Fibroblast of skin of back (primary cell): ENCODE data around the gene ADARB2.

Source experiments
- DNase-seq: peaks from one replicate; pipeline ENCODE4 v3.0.0-alpha.2; 2013

Gene ADARB2

DNA sequence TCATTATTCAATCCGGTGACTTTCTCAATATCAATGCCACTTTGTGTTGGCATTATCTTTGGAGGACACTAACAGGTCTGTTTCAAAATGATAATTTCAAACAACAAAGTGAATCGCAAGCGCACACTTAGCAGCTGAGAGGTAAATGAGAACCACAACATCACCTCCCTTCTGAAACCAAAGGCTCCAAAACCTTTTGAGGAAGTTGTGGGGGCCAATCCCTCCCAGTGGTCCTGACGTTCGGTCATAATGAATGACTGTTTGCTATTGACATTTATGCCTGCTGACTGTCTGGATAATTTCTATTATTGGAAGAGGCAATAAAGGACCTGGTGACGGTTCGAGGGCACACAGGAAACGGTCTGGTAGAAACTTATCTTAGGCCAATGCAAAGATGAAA lies 1.8 kb downstream of the ADARB2 start:
- DNase-seq: no peak

DNA sequence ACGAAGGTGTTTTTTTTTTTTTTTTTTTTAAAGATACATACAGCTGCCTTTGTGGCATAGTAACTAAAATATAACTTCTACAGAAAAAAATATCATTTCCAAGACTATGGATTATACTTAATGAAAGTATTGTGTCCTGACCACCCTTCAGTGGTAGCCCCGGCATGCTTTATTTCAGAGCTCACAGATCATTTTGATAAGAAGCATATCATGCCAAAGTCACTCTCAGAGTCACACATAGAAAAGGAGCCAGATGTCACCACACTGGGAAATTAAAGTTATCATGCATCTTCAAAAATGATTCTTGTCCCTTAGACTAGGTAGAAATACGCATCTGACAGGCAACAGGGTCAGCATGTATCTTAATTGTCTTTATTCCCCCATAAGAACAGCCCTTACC lies 3.0 kb downstream of the ADARB2 start:
- DNase-seq: no peak

DNA sequence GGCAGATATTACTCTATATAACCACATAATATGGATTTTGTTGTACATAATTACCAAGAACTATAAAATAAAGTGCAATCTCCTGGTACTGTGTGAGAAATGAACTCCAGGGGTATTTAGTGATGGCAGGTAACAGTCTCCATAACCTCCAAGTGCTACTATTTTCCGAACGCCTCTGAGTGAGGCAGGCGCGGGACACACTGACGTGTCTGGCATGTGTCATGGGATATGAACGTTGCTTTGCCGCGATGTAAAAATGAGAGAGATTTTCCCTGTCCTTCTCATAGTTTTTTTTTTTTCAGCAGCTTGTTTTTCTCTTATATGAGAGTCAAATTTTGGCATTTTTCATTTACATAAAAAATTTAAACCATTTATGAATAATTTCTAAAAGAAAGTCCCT lies 3.6 kb downstream of the ADARB2 start:
- DNase-seq: no peak

DNA sequence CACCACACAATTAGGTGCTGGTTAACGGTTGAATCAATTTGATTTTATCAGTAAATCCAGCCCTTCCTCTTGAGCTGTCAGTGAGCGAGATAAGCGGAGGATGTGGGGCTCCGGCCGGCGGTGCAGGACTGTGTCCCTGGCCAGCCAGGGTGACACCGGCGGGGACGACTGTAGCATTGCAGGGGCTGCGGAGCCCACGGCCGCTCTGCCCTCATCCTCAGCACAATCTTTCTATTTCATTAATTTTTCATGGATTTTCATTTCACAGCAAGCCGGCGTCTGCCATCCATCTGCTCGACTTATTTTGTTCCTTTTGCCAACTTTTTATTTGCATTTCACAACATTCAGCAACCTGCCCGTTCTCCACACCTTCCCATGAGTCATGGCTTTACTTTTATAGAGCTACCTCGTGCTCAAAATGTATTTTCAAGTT lies 4.7 kb downstream of the ADARB2 start:
- DNase-seq: no peak

DNA sequence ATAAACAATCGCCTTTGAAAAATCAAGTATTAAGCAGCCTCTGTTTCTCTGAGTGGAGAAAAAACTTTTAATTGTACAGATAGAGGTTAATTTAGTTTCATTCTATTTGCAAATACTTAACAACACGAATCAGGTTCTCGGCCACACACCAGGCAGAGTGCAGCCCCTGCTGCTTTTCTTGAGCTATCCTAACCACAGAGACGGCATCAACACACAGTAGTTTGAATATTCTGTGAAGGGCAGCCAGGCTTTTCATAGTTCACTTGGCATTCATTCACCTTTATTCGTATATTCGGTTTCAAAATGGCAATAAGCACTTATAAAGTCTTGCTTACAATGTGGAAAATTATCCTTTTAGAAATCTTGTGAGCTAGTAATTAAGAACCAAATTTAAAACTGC lies 5.7 kb downstream of the ADARB2 start:
- DNase-seq: no peak

DNA sequence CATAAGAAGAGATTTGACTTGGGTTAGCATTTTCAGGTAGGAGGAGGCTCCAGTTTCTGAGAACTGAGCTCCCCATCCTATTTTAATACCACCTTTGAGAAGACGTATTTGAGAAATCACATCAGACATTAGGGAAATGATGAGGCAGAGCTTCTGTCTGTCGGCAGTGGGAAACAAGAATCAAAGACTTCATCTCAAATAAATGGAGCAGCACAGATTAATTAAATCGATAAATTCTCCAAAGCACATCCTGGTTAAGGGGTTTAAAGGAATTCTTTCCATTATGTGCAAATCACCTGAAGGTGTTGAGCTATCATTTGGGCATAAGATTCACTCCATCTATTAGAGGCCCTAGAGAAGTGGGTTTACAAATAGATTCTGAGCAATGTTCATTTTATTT lies 7.6 kb downstream of the ADARB2 start:
- no peak for DNase-seq

DNA sequence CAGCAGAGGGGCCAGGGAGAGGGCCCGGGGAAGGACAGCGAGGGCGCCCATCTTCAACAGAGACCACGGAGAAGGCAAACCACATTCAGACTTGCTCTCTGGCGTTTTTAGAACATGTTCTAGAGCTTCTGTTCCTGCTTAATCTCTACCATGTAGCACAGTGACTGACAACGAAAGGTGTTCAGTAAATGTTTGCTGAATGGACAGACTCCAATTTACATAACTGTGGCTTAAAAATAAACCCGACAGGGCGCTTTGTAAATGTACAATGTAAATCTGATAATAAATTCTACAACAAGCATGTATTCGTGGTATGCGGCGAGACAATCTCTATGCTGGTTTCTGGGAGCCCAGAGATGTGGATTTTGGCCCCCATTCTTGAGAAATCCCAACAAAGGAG lies 10.5 kb downstream of the ADARB2 start:
- no peak for DNase-seq

DNA sequence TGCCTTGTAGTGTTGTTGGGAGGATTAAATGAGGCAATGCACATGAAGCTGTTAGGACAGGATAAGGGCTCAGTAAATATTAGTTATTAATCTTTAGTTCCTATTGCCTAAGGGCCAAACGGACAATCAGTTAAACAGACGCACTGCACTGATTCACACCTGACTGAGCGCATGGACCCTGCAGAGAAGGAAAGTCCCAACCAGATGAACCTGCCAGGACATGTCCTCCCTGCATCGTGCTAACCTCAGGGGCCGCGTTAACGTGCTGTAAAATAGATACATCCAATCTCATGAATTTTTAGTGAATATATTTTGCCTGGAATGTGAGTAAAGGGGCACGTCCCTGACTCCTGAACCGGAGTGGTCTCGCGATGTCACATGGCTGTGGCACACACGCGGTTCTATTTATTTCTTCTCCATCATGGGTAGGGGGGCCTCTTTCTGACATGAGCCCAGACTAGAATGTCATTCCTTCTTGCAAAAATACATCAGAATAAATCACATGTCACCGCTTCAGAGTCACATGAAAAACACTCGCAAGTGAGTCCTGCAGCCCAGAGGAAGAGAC lies 12.3 kb downstream of the ADARB2 start:
- no peak for DNase-seq

DNA sequence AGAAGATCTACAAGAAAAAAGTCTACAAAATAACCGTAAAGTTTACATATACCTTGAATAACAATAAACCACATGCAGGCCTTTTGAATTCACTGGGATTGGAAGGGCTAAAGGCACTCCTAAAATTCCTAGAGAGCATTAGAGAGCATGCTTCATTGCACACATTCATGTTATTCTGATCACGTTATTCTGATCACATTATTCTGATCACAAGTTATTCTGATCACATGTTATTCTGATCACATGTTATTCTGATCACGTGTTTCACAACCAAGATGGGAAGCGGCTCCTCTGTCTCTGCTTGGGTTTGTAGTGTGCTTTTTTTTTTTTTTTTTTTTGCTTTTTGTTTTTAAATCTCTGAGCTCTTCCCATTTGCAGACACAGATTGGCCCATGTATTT lies 20.5 kb downstream of the ADARB2 start:
- no peak for DNase-seq

DNA sequence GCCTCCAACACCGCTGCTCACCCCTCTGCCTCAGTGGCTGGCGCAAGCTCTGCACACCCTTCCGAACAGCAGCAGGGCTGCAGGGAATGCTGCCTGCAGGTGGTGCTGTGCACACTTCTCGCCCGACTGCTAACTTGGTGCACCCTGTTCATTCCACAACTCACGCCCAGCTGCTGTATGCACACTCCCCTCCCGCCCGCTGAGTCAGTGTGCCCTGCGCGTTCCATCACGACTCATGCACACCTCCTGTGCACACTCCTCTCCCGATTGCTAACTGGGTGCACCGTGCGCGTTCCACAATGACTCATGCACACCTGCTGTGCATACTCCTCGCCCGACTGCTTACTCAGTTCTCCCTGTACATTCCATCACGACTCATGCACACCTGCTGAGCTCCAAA lies 21.5 kb downstream of the ADARB2 start:
- no peak for DNase-seq

DNA sequence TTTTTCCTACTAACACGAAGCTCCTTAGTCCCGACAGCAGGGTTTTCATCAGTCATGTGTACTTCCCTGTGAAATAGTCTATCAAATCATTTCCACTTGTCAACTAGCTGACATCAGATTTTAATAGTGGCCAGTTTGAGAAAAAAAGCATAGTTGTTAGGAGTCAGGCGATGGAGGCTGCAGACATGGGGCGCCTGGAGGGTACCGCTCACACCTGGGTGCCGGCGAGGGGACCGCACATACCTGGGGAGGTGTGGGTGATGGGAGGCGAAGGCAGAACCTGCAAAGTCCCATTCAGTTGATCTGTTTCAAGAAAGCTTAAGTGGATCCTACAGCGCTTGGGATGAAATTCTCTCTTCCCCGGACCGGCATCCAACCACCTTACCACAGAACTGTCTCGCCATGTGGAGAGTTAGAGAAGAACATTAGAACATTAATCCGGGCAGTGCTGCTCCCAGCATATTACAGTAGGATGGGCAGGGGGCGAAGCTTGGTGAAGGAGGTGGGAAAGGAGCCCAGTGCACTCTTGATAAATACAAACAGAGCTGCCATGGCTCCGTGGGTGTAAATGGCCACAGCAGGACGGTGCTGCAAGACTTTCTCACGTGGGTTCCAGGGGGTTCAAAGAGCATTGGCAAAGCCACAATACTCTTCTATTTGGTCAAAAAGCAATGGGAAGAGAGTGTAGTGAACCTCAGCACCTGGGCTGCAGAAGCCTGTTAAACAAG lies 24.2 kb downstream of the ADARB2 start:
- no peak for DNase-seq

DNA sequence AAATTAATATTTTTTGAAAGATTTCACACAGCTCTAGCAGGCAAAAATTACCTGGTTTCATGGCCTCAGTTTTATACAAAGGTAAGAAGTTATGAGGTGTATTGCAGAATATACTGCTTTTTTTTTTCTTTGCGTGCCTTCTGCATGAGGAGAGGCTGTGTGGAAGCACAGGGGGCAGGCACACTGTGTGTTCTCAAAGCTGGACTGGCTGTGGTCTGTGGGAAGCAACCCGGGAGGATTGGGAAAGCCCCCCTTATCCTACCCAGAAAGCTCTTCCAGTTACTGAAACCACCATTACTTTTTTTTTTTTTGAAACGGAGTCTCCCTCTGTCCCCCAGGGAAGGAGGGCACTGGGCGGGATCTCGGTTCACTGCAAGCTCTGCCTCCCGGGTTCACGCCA lies 25.0 kb downstream of the ADARB2 start:
- DNase-seq: no peak

DNA sequence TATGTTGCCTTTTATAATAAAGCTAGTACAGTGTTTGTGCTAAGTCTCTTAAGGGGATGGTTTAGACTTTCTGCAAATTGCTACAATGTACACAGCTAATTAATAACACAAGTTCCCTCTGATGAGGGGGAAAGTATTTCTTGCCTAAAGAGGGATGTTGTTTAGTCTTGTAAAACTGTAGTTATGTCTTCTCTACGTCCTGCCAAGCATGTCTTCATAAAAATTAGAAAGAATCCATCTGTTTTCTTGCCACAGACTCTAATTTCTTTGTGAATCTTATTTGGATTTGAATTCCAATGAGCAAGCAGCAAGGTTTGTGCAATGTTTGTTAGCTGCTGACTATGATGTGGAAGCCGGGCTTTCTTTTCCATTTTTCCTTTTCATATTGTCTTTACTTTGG lies 28.2 kb downstream of the ADARB2 start:
- no peak for DNase-seq

DNA sequence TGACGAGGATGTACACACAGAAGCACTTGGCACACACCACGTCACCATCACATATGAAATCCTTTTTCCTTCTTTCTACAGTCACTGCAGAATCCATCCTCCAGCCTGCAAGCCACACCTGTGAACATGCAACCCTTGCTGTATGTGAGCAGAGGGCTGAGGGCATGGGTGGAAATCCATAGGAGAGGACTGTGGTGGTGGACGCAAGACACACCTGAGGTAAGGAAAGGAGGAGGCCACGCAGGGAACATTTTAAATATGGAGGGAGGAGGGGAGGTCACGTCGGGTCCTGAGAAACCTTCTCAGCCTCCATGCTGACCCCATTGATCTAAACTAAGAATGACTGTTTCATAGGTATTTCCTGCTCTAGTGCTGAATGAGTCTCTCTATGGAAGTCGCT lies 28.6 kb downstream of the ADARB2 start:
- no peak for DNase-seq

DNA sequence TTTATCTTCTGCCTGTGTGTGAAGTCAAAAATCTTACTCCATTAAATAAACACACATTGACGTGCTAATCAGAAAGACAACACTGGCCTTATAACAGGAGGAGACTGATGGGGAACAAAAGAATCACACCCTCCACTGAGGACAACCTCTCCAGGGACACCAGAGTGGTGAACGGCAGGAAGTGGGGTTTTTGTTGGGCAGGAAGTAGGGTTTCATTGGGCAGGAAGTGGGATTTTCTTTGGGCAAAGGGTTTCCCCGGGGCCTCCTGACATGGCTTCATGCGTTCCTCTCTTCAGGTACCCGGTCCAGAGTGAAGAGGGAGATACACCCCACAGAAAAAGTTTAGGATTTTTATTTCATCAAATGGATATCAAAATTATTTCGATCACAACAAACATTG lies 30.6 kb downstream of the ADARB2 start:
- no peak for DNase-seq

DNA sequence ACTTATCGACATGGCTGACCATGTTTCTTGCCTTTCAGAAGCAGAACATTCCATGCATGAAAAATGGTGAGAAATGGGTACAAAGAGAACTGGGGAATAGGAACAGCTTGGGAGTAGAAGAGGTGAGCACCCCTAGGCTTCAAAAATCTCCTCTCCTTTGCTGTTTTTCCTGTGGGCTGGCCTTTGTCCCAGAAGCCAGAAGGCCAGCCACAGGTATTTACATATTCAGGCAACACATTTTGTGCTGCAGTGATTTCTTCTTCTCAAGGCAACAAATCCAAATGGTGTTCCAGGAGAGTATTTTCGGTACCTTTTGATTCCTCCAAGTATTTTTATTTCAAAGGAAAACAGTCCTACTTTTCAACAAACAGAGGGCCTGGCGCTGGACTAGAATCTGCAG lies 31.1 kb downstream of the ADARB2 start:
- DNase-seq: no peak

DNA sequence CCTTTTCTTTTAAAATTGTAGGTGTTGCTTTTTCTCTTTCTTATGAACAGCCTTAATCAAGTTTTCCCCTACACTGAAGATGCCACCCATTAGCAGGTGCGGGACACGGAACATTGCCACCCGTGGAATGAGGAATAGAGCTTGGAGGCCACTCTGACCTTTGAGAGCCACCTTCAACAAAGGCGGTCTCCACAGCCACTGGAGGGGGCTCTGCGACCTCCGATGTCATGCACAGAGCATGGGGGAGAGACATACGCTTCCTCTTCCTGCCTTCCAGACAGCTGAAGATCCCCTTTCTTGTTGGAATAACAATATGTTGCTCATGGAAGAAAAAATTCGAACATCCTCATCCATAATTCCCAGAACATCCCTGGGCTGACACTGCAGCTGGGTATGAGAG lies 39.1 kb downstream of the ADARB2 start:
- no peak for DNase-seq

DNA sequence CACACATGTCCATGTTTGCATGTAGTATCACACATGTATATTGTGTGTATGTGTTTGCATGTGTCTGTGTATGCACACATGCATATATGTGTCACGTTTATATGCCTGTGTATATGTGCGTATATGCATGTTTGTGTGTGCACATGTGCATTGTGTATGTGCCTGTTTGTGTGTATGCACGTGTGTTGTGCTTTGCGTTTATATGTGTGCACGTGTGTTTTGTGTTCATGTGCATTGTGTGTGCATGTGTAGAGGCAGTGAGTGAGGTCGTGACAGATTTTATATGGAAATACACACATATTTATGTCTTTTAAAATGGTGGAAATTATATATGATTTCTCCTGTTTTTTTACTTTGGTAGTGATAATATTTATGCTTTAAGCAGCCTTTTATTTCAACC lies 41.2 kb downstream of the ADARB2 start:
- no peak for DNase-seq

DNA sequence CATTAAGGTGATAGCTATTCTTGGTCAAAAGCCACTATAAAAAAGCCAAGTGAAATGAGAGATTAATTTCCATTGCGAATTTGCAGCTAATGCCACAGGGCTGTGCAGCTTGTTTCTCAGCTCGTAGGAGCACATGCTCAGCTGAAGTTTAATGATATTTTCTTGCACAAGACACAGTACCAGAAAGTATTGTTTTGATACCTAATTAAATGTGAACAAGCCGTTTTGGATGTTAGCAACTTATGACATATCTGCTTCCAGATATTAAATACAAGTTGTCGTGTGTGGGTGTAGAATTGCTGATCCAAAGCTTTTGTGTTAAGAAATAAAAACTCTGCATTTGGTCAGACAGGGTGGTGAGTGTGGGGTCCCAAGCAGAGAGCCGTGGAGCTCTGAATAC lies 47.2 kb downstream of the ADARB2 start:
- DNase-seq: no peak

DNA sequence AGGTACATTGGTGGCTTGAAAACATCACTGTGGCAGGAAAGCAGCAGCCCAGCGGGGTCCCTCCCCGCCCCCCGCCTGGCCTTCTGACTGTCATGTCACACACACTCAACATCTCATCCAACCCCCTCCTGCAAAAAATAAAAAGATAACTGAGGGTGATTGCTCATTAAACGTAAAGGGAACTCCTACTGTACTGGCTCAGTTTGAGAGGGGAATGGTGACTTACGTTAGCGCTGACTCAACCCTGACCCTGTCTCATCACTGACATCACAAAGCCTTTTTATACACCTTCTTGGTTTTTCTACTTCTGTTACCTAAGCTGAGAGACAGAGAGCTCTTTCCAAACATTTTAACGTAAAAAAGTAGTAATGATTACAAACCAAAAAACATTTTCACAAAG lies 48.8 kb downstream of the ADARB2 start:
- no peak for DNase-seq

DNA sequence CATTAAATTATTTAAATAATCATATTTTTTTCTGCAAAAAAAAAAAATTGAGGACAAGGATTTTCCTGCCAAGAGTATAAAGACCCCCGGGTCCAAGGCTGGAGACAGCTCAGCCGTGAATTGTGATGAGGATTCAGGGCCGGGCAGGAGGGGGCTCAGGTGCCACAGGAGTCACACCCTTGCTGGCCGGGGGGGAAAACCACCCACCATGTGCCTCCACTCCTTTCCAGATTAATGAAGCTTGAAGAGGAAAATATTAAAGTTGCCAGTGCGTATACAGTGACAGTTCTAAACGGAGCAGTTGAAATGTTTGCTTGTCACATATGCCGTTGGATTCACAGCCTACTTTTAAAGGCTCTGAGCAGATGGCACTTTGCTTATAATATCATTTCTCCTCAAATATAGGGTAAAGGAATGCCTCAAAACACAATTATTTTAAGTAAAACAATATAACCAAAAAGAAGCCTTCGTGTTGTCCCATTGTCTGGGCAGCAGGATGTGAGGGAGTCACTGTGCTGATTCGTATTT lies 49.6 kb downstream of the ADARB2 start:
- DNase-seq: no peak

DNA sequence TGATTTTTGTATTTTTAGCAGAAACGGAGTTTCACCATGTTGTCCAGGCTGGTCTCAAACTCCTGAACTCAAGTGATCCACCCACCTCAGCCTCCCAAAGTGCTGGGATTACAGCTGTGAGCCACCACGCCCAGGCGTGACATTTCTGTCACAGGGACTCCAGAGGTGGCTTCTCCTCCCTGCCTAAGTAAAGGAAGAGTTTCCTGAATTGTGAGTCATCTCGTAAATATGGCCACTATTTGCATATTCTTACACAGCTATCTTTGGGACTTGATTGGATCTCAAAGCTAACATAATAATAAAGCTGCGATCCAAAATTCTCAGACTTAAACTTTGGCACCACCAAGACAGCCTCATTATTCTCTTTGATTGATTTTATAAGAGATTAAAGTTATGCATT lies 50.1 kb downstream of the ADARB2 start:
- DNase-seq: no peak

DNA sequence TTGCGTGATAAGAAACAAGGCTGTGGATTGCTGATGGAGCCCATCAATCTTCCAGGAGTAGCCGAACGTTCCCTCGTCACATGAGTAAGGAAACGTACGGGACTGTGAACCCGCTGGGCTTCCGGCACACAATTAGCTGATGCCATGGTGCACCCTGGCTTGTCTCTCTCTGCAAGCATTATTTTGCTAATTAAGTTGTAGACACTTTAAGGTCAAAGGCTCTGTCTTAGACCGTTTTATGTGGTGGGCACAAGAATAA lies 50.9 kb downstream of the ADARB2 start:
- no peak for DNase-seq

DNA sequence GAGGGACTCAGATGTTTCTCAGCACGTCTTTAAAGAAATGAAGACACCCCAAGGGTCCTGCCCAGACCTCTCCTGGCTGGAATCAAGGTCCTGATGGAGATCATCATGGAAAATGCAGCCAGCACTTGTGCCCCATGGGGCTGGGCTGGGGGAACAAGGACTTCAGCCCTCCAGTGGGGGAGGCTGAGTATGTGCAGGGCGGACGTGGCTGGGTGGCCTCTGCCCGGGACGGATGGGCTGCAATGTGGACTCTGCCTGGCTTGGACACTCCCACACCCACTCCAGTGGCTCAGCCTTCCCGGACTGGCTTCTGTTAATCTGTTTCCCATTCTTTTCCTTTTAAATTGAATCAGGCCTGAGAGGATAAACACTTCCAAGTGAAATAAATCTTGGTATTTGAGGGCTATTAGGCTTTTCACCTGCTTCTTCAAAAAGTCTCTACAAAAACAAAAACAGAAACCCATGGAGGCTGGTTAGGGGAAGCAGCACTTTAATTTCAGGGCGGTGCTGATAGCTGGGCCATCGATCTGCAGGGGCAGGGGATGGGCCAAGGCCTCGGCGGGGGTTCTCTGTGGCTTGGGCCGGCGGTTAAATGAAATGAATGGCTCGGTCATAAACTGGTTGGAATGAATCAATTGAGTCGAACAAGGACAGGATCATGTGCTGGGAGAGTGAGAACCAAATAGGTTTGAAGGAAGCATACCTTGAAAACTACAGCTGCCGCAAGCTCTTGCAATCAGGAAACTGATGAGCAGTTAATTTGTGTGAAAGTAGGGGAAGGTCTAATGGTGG lies 51.4 kb downstream of the ADARB2 start:
- DNase-seq: no peak
